AG04449 (cell line): ENCODE data around the gene NUDT4B.
"Not testable (repeated sequence)": the region's sequence is repeated elsewhere in the genome, so short reads cannot be mapped to it uniquely, and the experiment has no call there.

Experiments
- CTCF ChIA-PET: fragments of 350-600 bp; formaldehyde crosslinking; extraction: SDS; loops from one replicate; lab custom pipeline; 2021; ENCODE audit warnings: antibody characterized with exemption; lab: Yijun Ruan, JAX
- POLR2A ChIA-PET: fragments of 400-600, 350-600 bp; formaldehyde crosslinking; extraction: SDS; loops from one replicate; lab custom pipeline; 2020; ENCODE audit warnings: antibody characterized with exemption, inconsistent platforms; lab: Yijun Ruan, JAX
- DNase-seq: peaks from one replicate; pipeline ENCODE4 v3.0.0-alpha.2; 2010; ENCODE audit warnings: low read depth, low spot score
- H3K4me3 ChIP-seq: 2 replicates; pipeline ENCODE4 v1.5.1; 2011; ENCODE audit warnings: low read depth, mild to moderate bottlenecking, control low read depth, low read length

The NUDT4B gene

DNA sequence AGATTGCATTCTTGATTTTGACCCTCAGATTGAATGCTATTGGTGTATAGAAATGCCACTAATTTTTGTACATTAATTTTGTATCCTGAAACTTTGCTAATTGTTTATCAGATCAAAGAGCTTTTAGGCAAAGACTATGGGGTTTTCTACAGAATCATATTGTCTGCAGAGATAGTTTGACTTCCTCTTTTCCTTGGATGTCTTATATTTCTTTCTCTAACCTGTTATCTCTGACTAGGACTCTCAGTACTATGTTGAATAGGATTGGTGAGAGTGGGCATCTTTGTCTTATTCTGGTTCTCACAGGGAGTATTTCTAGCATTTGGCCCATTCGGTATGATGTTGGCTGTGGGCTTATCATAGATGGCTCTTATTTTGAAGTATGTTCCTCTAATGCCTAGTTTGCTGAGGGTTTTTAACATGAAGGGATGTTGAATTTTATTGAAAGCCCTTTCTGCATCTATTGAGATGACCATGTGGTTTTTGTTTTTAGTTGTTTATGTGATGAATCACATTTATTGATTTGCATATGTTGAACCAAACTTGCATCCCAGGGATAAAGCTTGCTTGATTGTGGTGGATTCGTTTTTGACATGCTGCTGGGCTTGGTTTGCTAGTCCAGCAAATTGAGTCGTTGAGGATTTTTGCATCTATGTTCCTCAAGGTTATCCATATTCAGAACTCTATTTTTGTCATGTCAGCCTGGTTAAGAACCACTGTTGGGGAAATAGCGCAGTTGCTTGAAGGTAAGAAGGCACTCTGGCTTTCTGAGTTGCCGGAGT, 16.9 kb downstream of the NUDT4B start:
- DNase-seq, POLR2A ChIA-PET, H3K4me3 ChIP-seq, CTCF ChIA-PET: not testable (repeated sequence)

DNA sequence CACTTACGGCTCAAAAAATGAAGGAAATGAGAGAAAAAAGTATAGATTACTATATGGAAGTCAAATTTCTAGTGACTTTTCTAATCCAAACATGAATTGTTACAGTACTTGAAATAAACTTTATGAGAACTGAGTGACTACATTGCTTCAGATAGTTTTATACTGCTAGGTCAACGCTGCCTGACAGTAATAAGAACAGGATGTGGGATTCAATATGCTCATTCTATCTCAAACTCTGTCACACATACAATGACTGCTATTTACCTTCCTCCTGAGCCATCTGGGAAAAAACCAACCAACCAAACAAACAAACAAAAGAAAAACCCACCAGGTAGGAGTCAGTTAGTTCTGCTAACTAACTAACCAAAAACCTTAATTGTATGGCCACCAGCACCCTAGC, 20.0 kb downstream of the NUDT4B start:
- CTCF ChIA-PET, DNase-seq, H3K4me3 ChIP-seq, POLR2A ChIA-PET: not testable (repeated sequence)

DNA sequence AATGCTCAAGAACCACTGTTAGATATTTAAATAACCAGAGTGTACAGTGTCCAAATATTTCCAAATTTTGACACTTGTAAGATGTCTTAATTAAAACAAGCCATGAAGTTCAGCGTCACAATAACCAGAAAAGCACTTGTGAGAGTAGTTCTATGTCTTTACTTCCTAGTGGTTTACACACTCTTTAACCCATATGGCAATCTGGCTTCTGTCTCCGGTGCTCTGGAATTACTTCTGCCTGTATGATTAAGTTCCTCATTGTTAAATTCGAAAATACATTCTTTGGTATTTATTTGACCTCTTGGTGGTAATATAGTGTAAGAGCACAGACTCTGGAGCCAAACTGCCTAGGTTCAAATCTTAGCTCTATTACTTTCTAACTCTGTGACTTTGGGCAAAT, 20.9 kb downstream of the NUDT4B start:
- H3K4me3 ChIP-seq, DNase-seq, POLR2A ChIA-PET, CTCF ChIA-PET: not testable (repeated sequence)

DNA sequence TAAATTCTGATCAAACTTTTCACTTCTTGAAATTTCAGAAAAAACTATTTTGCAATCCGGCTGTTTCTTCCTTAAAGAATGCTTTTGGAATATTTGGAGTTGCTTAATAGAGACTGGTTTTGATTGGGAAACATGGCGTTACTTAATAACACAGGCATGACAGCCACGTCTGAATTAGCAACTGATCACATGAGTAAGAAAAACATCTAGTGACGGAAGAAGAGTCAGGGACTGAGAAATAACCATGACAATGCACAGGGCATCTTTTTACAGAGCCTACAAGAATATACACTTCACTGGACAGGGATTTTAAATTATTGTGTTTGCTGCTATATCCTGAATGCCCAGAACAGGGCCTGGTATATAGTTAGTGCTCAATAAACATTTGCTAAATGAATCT, 25.1 kb downstream of the NUDT4B start:
- CTCF ChIA-PET, H3K4me3 ChIP-seq, DNase-seq, POLR2A ChIA-PET: not testable (repeated sequence)

DNA sequence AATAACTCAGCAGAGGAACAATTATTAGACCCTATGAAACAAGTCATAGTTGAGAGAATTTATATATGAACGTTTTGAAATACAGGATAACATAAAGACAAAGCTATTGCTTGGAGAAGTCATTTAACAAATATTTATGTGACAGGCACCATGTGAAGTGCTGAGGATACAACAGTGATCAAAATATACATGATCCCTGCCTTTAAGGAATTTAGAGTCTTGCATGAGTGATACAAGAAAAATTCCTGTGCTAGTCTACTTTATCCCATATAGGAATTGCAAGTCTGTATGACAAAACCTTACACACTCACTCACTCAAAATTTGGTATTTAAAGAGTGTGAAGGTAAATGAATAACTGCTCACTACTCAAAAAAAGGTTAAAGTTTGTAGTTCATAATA, 25.5 kb downstream of the NUDT4B start:
- DNase-seq, POLR2A ChIA-PET, H3K4me3 ChIP-seq, CTCF ChIA-PET: not testable (repeated sequence)

DNA sequence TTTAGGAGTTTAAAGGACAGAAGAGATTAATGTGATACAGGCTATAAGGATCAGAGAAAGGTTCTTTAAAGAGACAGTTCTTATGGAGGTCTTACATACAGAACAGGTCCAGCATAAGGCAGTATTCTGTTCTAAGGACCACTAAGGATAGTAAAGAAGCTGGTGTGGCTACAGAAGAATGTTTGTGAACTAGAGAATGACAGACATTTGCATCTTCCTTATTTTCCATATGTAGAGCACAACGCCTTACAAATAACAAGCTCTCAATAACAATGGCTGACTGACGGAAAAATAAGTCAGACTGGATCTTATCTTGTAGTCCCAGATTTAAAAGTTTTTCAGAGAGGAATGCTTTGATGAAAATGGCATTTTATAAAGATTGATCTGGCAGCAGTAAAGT, 26.7 kb downstream of the NUDT4B start:
- DNase-seq, H3K4me3 ChIP-seq, CTCF ChIA-PET, POLR2A ChIA-PET: not testable (repeated sequence)

DNA sequence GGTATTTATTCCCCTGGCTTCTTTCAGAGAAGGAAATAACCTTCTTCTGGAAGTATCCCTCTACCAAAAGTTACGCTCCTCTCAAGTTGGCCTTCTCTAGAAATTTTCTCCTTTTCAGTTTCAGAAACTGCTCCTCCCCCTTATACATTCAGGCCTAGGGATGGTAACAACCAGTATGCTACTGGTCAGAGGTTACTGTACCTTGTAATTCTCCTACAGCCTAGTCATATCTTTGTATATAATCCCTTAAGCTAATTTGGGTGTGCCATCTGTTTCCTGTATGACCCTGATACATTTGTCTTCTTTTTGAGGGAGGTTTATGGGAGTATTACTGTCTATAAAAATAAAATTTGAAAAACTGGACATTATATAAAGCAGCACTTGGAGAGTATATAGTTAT, 29.1 kb downstream of the NUDT4B start:
- H3K4me3 ChIP-seq, DNase-seq, CTCF ChIA-PET, POLR2A ChIA-PET: not testable (repeated sequence)

DNA sequence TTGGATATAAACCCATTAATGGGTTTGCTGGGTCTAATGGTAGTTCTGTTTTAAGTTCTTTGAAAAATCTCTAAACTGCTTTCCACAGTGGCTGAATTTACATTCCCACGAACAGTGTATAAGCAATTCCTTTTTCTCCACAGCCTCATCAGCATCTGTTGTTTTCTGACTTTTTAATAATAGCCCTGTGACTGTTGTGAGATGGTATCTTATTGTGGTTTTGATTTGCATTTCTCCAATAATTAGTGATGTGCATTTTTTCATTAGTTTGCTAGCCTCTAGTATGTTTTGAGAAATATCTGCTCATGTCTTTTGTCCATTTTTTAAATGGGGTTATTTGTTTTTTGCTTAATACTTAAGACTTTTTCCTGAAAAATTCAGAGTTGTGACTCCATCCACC, 31.8 kb downstream of the NUDT4B start:
- POLR2A ChIA-PET, DNase-seq, H3K4me3 ChIP-seq, CTCF ChIA-PET: not testable (repeated sequence)

DNA sequence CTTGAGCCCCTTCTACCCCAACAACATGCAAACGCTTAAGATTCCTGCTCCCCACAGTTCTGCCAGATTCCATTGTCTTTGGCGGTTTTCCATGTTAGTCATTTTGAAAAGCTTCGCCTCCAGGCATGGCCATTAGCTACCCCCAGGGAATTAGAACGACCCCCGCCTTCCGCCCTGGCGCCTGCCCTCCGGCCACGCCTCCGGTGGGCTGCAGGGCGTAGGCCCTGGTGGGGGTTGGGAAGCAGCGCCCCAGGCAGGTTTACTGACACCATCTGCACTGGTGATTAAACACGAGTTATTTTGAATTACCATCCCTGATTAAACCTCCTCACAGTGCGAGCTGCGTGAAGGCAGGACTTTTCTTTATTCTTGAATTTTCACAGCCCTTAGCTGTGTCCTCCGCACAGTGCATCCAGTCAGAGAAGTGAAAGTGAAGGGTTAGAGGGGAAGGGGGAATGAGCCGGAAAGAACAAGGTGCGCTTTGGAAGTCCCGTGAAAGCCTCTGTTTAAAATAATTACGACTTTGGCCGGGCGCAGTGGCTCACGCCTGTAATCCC, 43.0 kb downstream of the NUDT4B start:
- CTCF ChIA-PET, POLR2A ChIA-PET, H3K4me3 ChIP-seq, DNase-seq: not testable (repeated sequence)

DNA sequence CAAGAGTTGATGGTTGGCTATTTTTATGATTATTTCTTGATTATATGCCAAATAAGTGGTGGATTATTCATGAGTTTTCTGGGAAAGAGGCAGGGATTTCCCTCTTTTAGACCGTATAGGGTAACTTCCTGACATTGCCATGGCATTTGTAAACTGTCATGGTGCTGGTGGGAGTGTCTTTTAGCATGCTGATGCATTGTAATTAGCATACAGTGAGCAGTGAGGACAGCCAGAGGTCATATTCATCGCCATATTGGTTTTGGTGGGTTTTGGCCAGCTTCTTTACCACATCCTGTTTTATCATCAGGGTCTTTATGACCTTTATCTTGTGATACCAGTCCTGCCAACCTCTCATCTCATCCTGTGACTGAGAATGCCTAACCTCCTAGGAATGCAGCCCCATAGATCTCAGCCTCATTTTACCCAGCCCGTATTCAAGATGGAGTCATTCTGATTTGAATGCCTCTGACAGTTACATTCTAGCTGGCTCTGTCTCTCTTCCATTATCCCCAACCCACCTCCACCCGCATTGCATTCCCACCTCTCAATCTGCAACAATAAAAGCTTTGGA, 45.3 kb downstream of the NUDT4B start:
- DNase-seq, H3K4me3 ChIP-seq, CTCF ChIA-PET, POLR2A ChIA-PET: not testable (repeated sequence)
